Right ventricle myocardium inferior (tissue), 1 donor: ENCODE measurements around the gene SWI5. TPM values are rescaled to one million over a fixed set of nuclear protein-coding genes. Genes with fewer than 3 reads are reported as not detected.
A peak's percentile ranks its signal among the peaks of the same experiment; 100 is the strongest.
"Not testable (repeated sequence)": the region's sequence is repeated elsewhere in the genome, so short reads cannot be mapped to it uniquely, and the experiment has no call there.

ENCODE experiments used
- ATAC-seq: fragments of 200-7000 bp; cut with Tn5 transposase; one replicate; pipeline ENCODE4 v1.9.1; 2020; ENCODE audit warnings: mild to moderate bottlenecking, moderate library complexity
- DNase-seq: peaks from one replicate; pipeline ENCODE4 v3.0.0; 2021; ENCODE audit errors: missing footprints
- intact Hi-C: fragments of 100-400 bp; cut with DNase I; formaldehyde crosslinking; loops from one replicate; pipeline ENCODE4 v1.11.0; 2022
- total RNA-seq: library from RNA; stranded (reverse); fragmentation: NEBNext Ultra II Directional; extraction: Animal tissue kit (Norgen Biotek cat#: 25700); gene quantifications from one replicate; pipeline ENCODE4 v1.2.1, GENCODE V29; 2021
- donor health status: DM: no; HTN: yes; CAD: no; lungs with severe emphysema.

SWI5 gene
- total RNA-seq, 1 donor from 2014 or later, result 14.9 TPM

GRCh38 chr9:128266868-128267590 is 9.0 kb upstream of the SWI5 start:
- DNase-seq (no peak), ATAC-seq (no peak)
- intact Hi-C loops, result no loop called here

- intact Hi-C loops, result no loop called here
These were observed 5.0 kb upstream of the SWI5 start for GRCh38 chr9:128271112-128271511.

DNA sequence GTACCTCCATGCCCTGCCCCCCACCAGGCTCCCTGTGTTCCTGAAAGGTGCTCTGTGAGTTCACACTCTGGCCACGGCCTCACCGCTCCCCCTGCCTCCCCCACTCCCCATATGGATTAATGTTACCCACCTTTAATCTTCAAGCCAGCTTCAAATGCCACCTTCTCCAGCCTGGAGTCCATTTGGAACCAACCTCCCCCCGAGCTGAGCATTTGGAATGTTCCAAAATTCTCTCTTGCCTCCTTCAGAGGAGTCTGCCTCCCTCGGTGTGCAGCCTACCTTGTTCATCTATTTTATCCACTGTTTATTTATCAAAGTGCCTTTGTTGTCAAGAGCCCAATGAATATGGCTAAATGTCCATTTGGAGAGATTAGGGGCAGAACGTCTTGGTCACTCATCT is 4.6 kb upstream of the SWI5 start:
- ATAC-seq, result no peak
- intact Hi-C loops, result no loop called here
- no peak for DNase-seq

More at GRCh38 chr9:128271112-128271511, 5.0 kb upstream of the SWI5 start:
- ATAC-seq (no peak), DNase-seq (no peak)

GRCh38 chr9:128274245-128274644 is 1.8 kb upstream of the SWI5 start:
- DNase-seq (no peak), ATAC-seq (no peak)
- intact Hi-C loops, result no loop called here

DNA sequence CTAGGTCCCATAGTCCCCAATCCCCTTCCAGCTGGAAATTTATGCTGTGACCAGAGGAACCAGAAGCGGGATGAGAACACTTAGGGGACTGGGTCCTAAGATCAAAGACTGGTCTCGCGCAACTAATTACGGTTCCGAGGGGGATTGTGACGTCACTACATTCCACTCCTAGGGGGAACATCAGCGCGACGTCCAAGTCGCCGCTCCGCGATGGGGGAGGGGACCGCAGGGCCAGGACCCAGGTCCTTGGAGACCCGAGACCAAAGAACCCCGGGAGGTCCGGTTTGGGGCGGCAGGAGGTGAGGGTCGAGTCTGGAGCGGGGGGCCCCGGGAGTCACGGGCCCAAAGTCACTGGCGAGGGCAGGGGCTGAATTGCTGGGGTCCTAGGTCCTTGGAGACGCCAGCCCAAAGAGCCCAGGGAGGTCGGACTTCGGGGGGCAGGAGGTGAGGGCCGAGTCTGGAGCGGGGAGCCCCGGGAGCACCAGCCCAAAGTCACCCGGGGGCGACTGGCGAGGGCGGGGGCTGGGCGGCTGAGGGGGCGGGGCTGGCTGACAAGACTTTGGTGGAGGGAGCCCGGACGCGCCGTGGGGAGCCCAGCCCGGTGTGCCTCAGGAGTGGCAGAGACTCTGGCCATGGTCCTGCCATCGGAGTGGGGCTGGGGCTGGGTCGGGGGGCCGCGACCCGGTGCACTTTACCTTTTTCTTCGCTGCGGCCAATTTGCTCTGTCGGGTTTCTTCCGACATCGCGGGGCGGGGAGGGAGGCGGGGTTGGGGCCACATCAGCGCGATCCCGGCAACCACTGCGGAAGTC is 673 bp upstream of the SWI5 start, which contains the start of gene GOLGA2:
Gene GOLGA2 (minus strand): TSS at position 810 of the 810 bp plus-strand sequence. CDS start 31 bp downstream, at position 779.
- peak; percentile 59 for ATAC-seq
- DNase-seq, result no peak
- intact Hi-C loops, result loop anchor here (5.0 kb wide), 2 partner anchors 47 to 73 kb away; partner anchors contain the start of genes COQ4, DNM1 and TRUB2

DNA sequence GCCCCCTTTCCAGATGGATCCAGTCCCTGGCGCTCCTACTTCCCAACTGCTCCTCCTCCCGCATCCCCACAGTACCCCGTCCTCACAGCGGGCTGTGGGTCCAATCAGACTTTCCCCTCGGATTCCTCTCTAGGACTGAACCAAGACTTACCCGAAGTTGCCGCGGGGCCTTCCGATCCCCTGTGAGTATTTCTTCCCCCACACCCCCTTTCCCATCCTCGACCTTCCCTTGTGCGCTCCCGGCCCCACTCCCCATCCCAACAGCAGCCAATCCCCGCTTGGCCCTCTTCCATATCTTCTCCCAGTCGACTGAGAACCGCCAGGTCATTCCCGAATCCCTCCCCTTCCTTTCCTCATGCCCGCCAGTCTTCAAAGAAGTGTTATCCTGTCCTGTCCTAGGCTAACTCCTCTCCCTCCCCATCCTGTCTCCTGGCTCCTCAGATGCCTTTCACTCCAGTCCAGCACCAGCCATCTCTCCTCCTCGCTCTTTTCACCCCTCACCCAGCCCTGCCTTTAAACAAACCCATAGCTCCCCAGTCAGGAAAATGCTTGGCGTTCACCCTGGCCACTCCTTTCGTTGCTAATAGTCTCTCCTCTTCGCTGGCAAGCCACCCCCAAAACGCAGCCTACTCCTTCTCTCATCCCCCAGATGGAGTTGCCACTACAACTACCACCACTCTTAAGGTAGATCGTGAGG is 646 bp downstream of the SWI5 start:
- intact Hi-C loops, result loop anchor here (5.0 kb wide), 2 partner anchors 46 to 74 kb away; partner anchors contain the start of genes COQ4, DNM1 and TRUB2
- no peak for DNase-seq
- ATAC-seq, result no peak

GRCh38 chr9:128279088-128280073 is 3.3 kb downstream of the SWI5 start:
- not testable (repeated sequence) for DNase-seq, ATAC-seq
- intact Hi-C loops, result loop anchor here (5.0 kb wide), 2 partner anchors 43 to 77 kb away; partner anchors contain the start of genes COQ4, DNM1 and TRUB2

DNA sequence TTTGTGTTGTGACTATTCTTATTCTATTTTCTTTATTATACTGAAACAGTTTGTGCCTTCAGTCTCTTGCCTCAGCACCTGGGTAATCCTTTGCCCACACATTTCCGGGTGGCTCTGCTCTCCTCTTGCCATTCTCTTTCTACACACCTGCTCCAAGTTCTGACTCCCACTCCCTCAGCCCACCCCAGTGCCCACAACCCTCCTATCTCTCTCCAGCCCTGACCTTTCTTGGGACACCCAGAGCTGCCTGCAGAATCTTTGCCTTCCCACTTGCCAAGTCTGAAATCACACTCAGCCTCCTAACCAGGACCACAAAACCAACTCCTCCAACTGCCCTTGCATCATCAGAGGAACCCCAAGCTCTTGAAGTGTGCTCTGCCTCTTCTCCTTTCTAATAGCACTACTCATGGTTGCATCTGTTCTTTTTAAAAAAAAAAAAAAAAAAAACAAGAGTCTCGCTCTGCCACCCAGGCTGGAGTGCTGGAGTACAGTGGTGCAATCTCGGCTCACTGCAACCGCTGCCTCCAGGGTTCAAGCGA is 4.1 kb downstream of the SWI5 start:
- DNase-seq, result no peak
- intact Hi-C loops, result no loop called here
- no peak for ATAC-seq

DNA sequence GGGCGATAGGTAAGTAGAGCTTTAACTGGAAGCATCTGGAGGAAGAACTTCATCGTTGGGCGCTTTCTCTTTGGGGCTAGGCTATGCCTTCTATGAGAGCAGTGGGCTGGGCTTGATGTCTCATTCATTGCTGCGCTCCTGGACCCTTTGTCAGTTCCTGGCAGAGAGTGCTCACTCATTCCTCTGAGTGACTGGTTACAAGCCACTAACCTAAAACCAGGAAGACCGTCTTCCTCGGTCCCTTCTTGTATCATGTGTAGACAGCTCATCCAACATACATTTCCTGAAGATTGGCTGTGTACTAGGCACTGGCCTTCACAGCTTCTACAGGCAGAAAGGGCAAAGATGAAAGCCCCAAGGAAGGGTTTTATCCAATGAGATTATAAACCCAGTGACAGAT is 6.4 kb downstream of the SWI5 start:
- DNase-seq (no peak), ATAC-seq (no peak)
- intact Hi-C loops, result no loop called here

- ATAC-seq (no peak), DNase-seq (no peak)
- intact Hi-C loops, result no loop called here
These were observed 9.1 kb downstream of the SWI5 start for GRCh38 chr9:128285033-128285784.

GRCh38 chr9:128286440-128286839 is 10.4 kb downstream of the SWI5 start:
- intact Hi-C loops, result no loop called here
- ATAC-seq (peak; percentile 71), DNase-seq (no peak)

DNA sequence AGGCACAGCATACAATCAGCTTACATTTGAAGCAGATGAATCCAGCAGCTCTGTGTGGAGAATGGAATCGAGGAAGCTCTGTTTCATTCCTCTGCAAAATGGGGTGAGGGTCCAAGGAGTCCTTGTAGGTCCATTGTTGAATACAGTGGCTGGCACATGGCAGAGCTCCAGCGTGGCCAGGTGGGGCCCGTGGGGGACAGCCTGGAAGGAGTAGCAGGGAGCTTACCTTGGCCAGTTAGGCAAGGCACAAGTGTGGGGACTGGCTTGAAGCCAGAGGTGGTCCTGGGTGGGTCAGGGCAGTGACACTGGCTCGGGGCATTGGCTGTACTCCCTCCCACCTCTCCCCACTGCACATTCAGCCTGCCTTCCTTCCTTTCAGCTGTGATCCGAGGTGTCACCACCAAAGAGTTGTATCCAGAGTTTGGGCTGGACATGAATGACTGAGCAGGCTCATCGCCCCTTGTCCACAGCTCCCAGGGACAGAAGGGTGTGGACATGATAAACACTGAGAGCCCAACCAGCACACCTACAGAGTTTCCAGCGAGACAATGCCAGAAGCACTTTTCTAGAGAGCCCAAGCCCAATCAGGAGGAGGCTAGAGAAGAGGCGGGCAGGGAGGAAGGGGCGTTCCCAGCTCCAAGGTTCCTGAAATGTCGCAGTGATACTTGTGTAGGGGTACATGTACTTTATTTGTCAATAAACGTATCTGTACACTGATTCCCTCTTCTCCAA is 12.4 kb downstream of the SWI5 start:
- no peak for ATAC-seq
- DNase-seq, result no peak
- intact Hi-C loops, result no loop called here

GRCh38 chr9:128292009-128292408 is 15.9 kb downstream of the SWI5 start:
- ATAC-seq, result no peak

GRCh38 chr9:128293091-128293490 is 17.0 kb downstream of the SWI5 start:
- intact Hi-C loops, result no loop called here
- DNase-seq, result no peak
- ATAC-seq, result no peak

More at GRCh38 chr9:128292009-128292408, 15.9 kb downstream of the SWI5 start:
- no peak for DNase-seq
- intact Hi-C loops, result no loop called here

DNA sequence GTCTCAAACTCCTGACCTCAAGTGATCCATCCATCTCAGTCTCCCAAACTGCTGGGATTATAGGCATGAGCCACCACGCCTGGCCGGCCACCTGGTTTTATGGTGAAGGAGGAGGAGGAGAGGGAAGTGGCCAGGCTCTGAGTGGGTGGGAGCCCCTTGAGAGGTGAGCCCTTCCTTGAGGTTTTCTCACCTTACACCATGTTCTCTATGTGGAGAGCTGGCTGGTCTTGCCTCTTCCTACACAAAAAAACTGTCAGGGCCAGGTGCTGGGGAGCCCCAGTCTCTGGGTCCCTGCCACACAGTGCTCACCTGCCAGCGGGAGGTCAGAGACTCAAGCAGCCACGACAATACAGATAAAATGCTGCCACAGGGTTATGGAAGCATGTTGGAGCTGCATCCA is 18.1 kb downstream of the SWI5 start:
- intact Hi-C loops, result no loop called here
- ATAC-seq (no peak), DNase-seq (no peak)
